Measurements from ENCODE around the gene KRT4.

The KRT4 gene

DNA sequence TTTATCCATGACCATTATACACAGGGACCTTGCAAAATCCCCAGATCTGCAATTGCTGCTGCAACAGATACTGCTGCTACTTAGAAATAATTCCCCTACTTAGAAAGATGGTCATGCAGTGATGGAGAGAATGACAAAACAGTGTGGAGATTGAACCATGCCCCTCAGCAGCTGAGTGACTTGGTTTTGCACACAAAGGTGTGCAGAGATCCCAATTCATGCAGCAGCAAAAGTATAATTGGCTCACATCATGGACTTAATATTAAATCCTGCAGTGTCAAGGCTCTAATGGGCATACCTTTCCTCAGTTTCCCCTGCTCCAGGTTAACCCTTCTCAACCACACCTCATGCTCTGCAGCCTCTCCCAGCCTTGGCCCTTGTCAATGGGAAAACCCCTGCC lies 37.9 kb upstream of the KRT4 start:
- Histone ChIP-seq H3K79me2 (ENCODE audit: control insufficient read depth, low read length) (no peaks in the 10 kb centered on the region), H3K27ac (ENCODE audit: low read depth, low read length) (no peak overlapping the region), H3F3A (ENCODE audit: control insufficient read depth, insufficient read depth) (no peaks in the 10 kb centered on the region), H3K9me2 (replicated peaks; ENCODE audit: control insufficient read depth, low read length) (no peaks in the 10 kb centered on the region), H3K27me3 (ENCODE audit: control insufficient read depth, low read length) (peaks cover 2% of the 10 kb centered on the region; the same call in 1 of the 2 replicates), H3K4me2 (ENCODE audit: low read length) (no peak overlapping the region), H3K9me3 (ENCODE audit: control insufficient read depth, insufficient read depth, low read length) (no peaks in the 10 kb centered on the region), H3K4me1 (ENCODE audit: control insufficient read depth, low read length) (peaks cover 17% of the 10 kb centered on the region), H4K20me1 (ENCODE audit: control insufficient read depth, insufficient read depth, low read depth, low read length) (no peaks in the 10 kb centered on the region), H3K4me3 (ENCODE audit: low read length) (no peak overlapping the region), H3K36me3 (ENCODE audit: control insufficient read depth, low read length) (no peaks in the 10 kb centered on the region)
- TF ChIP-seq, protein P1, sequence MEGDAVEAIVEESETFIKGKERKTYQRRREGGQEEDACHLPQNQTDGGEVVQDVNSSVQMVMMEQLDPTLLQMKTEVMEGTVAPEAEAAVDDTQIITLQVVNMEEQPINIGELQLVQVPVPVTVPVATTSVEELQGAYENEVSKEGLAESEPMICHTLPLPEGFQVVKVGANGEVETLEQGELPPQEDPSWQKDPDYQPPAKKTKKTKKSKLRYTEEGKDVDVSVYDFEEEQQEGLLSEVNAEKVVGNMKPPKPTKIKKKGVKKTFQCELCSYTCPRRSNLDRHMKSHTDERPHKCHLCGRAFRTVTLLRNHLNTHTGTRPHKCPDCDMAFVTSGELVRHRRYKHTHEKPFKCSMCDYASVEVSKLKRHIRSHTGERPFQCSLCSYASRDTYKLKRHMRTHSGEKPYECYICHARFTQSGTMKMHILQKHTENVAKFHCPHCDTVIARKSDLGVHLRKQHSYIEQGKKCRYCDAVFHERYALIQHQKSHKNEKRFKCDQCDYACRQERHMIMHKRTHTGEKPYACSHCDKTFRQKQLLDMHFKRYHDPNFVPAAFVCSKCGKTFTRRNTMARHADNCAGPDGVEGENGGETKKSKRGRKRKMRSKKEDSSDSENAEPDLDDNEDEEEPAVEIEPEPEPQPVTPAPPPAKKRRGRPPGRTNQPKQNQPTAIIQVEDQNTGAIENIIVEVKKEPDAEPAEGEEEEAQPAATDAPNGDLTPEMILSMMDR (IDR thresholded peaks at IDR 0.05; ENCODE audit: low read depth, low read length, poor library complexity, severe bottlenecking), result no peak
- no peak for TF ChIP-seq EZH2phosphoT487 (IDR thresholded peaks at IDR 0.05; ENCODE audit: borderline replicate concordance, low read length)

DNA sequence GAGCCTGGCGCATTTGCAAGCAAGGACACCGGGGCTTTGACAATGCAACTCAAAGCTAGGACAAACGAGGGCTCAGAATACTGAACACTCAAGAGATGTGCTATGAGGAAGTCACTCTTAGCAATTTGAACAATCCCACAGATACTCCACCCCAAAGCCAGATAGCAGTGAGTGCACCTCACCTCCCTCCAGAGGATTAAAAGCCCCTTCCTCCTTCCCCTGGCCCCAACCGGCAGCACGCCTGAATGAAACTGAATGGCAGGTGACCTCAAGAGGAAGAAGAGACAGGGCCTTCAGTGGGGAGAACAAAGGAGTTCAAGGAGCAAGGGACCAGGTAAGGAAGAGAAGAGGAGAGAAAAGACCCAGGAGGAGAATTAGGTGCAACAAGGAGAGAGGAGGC lies 36.8 kb upstream of the KRT4 start:
- Histone ChIP-seq H3K9me3 (ENCODE audit: control insufficient read depth, insufficient read depth, low read length) (no peaks in the 10 kb centered on the region), H3F3A (ENCODE audit: control insufficient read depth, insufficient read depth) (no peaks in the 10 kb centered on the region), H3K4me2 (ENCODE audit: low read length) (peak overlapping the region; percentile 46), H3K27ac (ENCODE audit: low read depth, low read length) (no peak overlapping the region), H3K4me3 (ENCODE audit: low read length) (peak overlapping the region; percentile 5; the same call in 1 of the 2 replicates), H3K4me1 (ENCODE audit: control insufficient read depth, low read length) (peaks cover 17% of the 10 kb centered on the region), H4K20me1 (ENCODE audit: control insufficient read depth, insufficient read depth, low read depth, low read length) (no peaks in the 10 kb centered on the region), H3K79me2 (ENCODE audit: control insufficient read depth, low read length) (no peaks in the 10 kb centered on the region), H3K27me3 (ENCODE audit: control insufficient read depth, low read length) (0 out of 2 replicates have a peak, but pooled peaks cover 2% of the 10 kb centered on the region), H3K9me2 (replicated peaks; ENCODE audit: control insufficient read depth, low read length) (no peaks in the 10 kb centered on the region), H3K36me3 (ENCODE audit: control insufficient read depth, low read length) (no peaks in the 10 kb centered on the region)
- TF ChIP-seq, protein P1 (IDR thresholded peaks at IDR 0.05; ENCODE audit: low read depth, low read length, poor library complexity, severe bottlenecking), result no peak
- TF ChIP-seq EZH2phosphoT487 (IDR thresholded peaks at IDR 0.05; ENCODE audit: borderline replicate concordance, low read length), result no peak

DNA sequence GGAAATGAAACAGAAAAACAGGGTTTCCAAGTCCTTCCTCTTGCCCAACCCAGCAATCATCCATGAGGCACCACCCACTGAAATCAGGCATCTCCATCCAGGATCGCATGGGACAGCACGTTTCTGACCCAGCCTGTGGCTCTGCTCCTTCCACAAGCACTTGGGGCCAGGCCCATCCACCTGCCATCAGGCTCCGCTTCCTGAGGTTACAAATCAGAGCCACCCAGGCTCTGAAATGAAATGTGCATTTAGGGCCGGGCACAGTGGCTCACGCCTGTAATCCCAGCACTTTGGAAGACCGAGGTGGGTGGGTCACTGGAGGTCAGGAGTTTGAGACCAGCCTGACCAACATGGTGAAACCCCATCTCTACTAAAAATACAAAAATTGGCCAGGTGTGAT lies 35.6 kb upstream of the KRT4 start:
- Histone ChIP-seq H3F3A (ENCODE audit: control insufficient read depth, insufficient read depth) (no peaks in the 10 kb centered on the region), H3K36me3 (ENCODE audit: control insufficient read depth, low read length) (no peaks in the 10 kb centered on the region), H3K9me3 (ENCODE audit: control insufficient read depth, insufficient read depth, low read length) (no peaks in the 10 kb centered on the region), H3K27me3 (ENCODE audit: control insufficient read depth, low read length) (0 out of 2 replicates have a peak, but pooled peaks cover 2% of the 10 kb centered on the region), H3K4me3 (ENCODE audit: low read length) (no peak overlapping the region), H4K20me1 (ENCODE audit: control insufficient read depth, insufficient read depth, low read depth, low read length) (no peaks in the 10 kb centered on the region), H3K4me1 (ENCODE audit: control insufficient read depth, low read length) (peaks cover 17% of the 10 kb centered on the region), H3K9me2 (replicated peaks; ENCODE audit: control insufficient read depth, low read length) (no peaks in the 10 kb centered on the region), H3K27ac (ENCODE audit: low read depth, low read length) (no peak overlapping the region), H3K79me2 (ENCODE audit: control insufficient read depth, low read length) (no peaks in the 10 kb centered on the region), H3K4me2 (ENCODE audit: low read length) (no peak overlapping the region)
- TF ChIP-seq, protein P1 (IDR thresholded peaks at IDR 0.05; ENCODE audit: low read depth, low read length, poor library complexity, severe bottlenecking), result no peak
- TF ChIP-seq EZH2phosphoT487 (IDR thresholded peaks at IDR 0.05; ENCODE audit: borderline replicate concordance, low read length), result no peak
